ENCODE measurements around the gene CDK17.
"Not testable (repeated sequence)": the region's sequence is repeated elsewhere in the genome, so short reads cannot be mapped to it uniquely, and the experiment has no call there.

CDK17 gene

DNA sequence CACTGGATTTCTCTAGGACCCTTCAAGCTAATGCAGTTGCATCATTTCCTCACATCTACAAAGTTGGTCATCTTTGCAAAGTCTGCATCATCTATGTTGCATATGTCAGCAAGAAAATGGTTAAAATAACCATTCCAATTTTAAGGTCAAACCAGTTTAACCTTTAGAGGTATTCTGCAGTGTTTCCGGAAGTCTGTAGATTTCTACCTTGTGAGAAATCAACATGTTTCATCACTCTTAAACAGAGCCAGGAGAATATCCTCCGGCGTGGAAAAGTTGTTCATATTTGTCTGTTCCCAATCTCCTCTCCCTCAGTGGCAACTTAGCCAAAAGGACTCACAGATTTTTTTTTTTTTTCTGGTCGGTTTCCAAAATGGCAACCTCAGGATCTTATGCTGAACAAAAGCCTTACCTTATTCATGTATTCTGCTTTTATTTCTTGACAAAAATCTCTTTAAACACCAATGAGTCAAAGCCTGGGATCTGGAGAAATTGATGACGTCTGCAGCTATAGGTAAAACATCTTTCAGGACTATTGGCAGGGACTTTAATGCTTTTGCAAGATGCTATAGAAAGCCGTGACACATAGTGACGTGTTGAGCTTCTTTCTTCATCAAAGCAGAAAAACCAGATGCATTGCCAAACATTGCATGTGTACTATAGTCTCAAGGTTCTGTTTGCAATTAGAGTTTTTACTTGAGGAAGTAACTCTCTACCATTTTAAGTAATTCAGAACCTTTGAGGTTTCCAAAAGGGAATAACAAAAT lies 16.0 kb upstream of the CDK17 start:
- DNase-seq = no peak

DNA sequence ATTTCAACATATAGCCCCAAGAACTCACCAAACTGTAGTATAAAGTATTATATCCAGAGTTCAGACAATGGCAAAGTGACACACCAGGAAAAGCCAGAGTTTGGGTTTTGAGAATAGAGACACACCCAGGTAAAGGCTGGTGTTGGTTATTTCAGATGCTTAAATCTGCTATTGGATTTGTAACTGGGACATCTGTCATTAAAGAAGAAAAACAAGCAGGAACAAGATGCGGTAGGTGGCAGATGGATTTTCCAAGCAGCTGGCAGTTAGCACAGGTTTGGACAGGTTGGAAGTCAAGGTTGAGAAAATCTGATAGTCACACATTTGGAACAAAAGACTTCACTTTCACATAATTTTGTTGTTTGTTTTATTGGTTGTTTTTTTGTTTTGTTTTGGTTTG lies 14.4 kb upstream of the CDK17 start:
- no peak for DNase-seq

GRCh38 chr12:96412431-96412830 lies 12.2 kb upstream of the CDK17 start:
- no peak for DNase-seq

DNA sequence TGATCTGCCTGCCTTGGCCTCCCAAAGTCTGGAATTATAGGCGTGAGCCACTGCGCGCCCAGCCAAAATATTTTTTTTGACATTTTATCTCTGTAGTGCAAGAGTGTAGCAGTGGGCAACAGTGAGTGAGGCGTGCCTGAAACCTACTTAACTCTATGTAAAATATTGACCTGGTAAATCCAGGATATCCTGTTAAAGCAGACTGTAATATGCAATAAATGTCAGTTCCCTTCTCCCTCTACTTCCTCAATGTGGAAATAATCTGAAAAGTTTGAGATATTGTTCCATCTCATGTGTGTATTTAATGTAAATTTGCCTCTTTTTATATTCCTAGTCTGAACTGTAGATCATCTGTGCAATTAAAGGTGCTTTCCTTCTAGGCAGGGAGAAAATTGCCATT lies 9.5 kb upstream of the CDK17 start:
- DNase-seq = no peak

DNA sequence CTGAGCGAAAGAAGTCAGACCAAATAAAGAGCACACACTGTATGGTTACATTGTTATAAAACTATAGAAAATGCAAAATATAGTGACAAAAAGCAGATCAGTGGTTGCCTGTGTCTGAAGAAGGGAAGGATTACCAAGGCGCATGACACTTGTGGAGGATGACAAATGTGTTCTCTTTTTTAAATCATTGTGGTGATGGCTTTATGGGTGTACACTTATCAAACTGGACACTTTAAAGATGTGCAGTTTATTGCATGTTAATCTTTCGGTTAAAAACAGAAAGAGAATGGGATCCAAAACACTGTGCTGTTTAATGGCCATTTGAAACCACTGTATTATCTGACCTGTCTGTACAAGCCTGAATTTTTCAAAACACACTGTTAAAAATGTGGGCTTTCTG lies 8.8 kb upstream of the CDK17 start:
- DNase-seq = no peak

DNA sequence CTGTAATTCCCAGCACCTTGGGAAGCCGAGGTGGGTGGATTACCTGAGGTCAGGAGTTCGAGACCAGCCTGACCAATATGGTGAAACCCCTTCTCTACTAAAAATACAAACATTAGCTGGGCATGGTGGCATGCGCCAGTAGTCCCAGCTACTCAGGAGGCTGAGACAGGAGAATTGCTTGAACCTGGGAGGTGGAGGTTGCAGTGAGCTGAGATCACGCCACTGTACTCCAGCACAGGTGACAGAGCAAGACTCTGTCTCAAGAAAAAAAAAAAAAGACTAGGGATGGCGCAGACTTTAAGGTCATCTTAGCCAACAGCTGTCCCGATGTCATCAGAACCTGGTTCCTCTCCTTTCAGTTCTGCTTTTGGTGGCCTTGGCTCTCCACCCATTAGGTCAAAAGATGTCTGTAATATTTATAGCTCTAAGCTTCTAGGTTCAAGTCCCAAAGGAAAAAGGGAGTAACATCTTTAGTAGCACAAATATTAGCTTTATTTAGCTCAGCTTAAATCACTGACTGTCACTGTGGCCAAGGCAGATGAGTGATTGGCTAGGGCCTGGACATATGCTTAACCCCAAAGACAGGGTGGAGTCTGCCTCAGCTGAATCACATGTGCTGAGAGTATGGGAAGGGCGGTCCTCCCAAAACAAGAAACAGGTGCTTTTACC lies 7.3 kb upstream of the CDK17 start:
- DNase-seq = peak in 1 of 2 donors; percentile 64

GRCh38 chr12:96404696-96405095 lies 4.5 kb upstream of the CDK17 start:
- DNase-seq = no peak

GRCh38 chr12:96403870-96404269 lies 3.6 kb upstream of the CDK17 start:
- DNase-seq = no peak

- DNase-seq = not testable (repeated sequence)
Measured at GRCh38 chr12:96402522-96402921, 2.3 kb upstream of the CDK17 start.

DNA sequence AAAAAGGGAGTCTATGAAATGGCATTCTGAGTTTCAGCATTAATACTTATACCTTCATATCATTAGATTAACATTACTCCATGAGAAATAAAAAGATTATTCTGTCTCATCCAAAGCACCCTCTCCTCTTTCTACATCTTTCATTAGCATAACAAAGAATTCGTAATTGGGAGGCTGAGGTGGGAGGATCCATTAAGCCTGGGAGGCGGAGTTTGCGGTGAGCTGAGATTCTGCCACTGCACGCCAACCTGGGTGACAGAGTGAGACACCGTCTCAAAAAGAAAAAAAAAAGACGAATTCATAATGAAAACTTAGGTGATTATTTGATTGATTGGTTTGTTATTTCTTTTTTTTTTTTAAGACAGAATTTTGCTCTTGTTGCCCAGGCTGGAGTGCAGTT lies 1.8 kb upstream of the CDK17 start:
- DNase-seq = peak; percentile 28 to 34

DNA sequence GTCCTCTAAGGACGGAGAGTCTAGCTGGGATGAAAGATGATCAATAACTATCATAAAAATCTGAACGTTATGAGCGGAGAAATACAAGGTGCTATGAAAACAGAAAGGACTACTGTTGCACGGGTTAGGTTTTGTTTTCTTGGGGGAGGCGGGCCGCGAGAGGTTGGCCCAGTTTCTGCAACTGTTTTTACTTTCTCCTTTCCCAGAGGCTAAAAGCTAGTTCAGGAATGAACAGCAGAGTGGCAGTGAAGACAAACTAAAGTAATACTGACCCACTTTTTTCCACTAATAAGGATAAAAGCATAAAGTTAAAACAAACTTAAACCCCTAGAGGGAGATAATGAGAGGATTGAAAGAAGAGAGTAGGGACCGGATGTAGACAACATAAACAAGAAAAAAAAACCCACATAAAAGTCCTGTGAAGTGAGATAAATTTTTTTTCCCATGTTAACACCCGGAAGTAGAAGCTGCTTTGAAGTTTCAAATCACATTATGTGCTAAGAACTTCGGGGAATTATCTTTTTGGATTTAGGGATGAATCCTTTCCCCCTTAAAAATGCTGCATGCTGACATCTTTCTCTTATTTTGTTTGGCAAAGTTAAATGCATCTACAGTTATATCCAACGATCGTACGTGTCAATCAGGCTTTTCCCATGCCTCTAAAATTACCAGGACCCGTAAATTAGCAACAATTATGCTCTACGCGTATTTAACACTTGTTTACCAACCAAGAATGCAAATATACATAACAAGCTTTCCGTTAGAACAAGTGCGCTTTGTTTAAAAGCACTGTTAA lies 1.0 kb upstream of the CDK17 start:
- peak in 1 of 2 donors; percentile 74 for DNase-seq

GRCh38 chr12:96400631-96401075 lies 414 bp upstream of the CDK17 start:
- DNase-seq = no peak

GRCh38 chr12:96399120-96399918 lies 920 bp downstream of the CDK17 start:
- DNase-seq = peak; percentile 82 to 83

DNA sequence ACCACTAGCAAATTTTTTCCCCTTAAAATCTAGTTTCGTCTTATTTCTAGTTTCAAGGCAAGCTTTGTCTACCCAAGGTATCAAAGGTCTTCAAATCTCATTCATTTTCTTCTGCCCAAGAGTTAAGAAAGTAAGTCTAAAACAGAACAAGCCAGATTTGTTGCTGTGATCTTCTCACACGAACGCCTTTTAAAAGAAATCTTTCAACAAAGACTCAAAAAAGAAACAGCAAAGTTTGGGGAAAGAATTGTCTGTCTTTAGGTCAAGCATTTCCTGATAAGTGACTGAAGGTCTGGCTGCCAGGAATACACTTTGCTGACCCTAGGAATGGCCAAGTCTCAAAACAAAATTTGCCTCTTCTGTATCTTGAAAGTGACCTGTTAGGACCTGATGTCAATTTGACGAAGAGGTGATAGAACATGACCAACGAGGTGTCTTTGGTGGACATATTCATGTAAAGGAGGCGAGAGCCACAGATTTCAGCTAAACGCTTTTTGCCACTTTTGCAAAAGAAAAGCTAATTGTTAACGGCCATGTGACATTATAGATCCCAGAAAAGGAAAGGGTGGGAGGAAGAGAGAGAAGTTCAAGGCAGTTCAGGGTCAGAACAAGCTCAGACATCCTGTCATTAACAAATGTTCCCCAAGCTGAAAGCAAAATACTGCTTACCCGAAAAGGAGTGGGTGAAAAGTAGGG lies 1.7 kb downstream of the CDK17 start:
- no peak for DNase-seq

DNA sequence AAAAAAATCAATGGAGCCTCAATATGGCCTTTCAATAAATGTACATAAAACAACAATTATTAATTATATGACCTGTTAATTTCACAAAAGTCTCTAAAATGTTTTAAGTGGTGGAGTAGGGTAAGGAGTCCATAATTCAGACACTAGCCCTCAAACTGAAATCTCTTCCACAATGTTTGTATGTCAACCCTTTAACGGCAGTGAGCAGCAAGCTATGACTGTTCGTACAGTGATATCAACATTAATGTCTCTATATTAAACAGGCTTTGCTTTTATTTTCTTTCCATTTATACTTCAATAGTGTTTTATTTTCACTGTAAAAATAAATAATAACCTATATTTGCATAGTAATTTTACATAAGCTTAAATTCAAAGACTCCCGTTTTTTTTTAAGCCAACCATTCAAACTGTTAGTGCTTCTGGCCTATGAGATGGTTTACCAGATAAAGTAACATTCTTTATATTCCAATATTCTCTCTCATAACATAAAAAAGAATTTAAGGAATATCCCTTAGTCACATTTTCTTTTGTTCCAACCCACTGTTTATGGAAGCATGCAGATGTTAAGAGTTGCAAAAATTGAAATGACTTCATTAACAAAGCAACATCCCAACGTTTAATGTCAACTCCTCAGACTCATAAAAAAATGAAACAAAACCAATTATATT lies 2.3 kb downstream of the CDK17 start:
- no peak for DNase-seq

GRCh38 chr12:96396914-96397313 lies 3.3 kb downstream of the CDK17 start:
- no peak for DNase-seq

DNA sequence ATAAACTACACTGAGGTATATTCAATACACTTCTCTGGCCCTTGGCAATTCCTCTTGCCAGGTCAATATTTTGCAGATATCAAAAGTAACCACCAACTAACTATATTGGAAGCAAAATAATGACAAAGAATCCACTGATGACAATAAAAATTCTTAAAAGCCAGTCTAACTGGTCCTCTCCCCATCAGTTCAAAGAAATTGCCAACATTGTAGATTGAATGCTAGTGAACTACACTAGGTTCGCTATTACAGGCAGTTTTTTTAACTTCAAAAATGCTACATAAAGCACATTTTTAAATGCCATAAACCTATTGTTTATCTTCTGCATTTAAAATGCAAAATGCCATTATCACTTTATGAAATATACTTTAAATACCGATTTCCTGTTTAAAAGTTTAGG lies 4.0 kb downstream of the CDK17 start:
- DNase-seq = no peak

- DNase-seq = no peak
Measured at GRCh38 chr12:96395236-96395635, 5.0 kb downstream of the CDK17 start.

DNA sequence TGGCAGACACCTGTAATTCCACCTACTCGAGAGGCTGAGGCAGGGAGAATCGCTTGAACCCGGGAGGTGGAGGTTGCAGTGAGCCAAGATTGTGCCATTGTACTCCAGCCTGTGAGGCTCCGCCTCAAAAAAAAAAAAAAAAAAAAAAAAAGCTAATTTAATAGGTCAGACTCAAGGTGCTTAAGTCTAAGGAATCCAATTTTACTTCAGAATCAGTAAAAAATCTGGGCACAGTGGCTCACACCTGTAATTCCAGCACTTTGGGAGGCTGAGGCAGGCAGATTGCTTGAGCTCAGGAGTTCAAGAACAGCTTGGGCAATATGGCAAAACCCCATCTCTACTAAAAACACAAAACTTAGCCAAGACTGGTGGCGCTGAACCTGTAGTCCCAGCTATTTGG lies 7.0 kb downstream of the CDK17 start:
- not testable (repeated sequence) for DNase-seq

- no peak for DNase-seq
Measured at GRCh38 chr12:96392397-96392796, 7.8 kb downstream of the CDK17 start.

DNA sequence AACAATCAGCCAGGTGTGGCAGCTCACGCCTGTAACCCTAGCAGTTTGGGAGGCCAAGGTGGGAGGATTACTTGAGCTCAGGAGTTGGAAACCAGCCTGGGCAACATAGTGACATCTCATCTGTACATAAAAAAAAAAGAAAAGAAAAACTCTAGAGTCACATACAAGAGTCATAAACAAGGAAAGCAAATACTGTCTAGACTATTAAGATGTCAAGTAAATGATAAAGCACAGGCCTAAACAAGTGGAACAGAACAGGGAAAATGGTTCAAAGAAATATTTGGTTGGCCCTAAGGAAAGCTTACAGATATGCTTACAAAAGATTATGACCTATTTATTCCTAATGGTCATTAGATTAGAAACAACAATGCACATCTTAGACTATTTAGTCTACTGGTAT lies 12.3 kb downstream of the CDK17 start:
- no peak for DNase-seq

DNA sequence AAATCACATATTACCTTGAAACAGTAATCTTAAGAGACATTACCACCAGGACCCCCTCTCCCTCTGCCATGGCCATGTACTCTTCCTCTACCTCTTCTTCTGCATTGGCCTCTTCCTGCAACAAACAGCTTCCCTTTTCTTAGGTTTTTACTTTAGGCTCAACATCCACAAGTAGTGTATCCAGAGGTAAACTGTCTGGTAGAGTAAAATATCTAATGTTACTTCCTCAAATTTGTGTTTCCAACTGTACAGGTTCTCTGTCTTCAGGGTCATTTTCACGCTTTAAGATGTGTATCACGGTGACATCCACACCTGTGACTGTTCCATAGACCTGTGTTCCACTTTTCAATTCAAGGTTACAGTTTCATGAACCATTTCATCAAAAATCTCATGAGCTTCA lies 13.4 kb downstream of the CDK17 start:
- no peak for DNase-seq
